Measurements from ENCODE around the gene RBM4. TPM values are rescaled to one million over a fixed set of nuclear protein-coding genes. Genes with fewer than 3 reads are reported as not detected.

RBM4 gene
- total and polyA plus RNA-seq, 4 donors, result 36.9 to 59.2 (median 46.4) TPM

DNA sequence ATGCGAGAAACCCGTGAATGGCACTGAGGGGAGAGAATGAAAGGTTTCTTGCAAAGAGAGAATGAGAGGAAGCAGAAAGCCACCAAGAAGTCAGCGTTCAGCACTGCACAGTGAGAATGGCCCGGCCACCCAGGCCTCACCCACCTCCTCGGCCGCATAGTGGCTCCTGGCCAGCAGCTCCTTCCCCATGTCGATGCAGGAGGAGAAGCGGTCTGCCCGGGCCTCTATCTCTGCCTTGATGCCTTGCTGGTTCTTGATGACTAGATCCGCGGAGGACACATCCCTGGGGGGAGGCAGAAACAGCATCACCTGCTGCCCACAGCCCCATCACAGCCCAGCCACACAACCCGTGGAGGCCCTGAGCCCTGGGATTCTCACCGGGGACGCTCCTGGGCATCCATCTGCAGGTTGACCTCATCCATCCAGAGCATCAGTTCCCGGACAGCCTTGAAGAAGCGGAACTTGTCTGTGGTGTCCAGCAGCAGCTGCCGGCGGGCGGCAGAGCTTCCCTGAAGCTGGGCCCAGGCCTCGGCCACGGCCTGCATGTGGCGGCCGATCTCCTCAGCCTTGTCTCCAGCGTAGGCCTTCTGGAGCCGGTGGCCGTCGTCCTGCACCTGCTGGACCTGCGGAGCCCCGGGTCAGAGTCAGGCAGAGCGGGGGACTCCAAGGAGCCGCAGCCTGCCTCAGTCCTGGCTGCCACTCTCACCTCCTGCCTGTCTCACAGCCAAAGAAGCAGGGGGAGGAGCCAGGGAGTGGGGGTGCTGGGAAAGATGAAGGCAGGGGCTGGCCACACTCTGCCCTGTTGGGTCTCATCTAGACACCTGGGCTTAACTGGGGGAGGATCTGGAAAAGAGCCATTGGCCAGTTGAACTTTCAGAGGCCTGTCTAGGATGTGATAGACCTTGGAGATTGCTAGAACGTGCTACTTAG is 51.4 kb downstream of the RBM4 start:
- no peak for DNase-seq (ENCODE audit: low spot score)
- H3K4me1 ChIP-seq (ENCODE audit: control insufficient read depth in 4 of 4, insufficient read depth in 4 of 4, low read length in 3 of 4), result no peaks in the 10 kb centered on the region
- no peak overlapping the region for H3K4me3 ChIP-seq (ENCODE audit: low read depth in 1 of 3, low read length in 3 of 3)
- TF ChIP-seq RAD21 (IDR thresholded peaks at IDR 0.05), result no peak
- no peak for TF ChIP-seq GABPA (IDR thresholded peaks at IDR 0.05 in 1 of 2, conservative IDR thresholded peaks at IDR 0.05 in 1 of 2)
- no peak for TF ChIP-seq RXRA (IDR thresholded peaks at IDR 0.05)
- TF ChIP-seq, protein P1, sequence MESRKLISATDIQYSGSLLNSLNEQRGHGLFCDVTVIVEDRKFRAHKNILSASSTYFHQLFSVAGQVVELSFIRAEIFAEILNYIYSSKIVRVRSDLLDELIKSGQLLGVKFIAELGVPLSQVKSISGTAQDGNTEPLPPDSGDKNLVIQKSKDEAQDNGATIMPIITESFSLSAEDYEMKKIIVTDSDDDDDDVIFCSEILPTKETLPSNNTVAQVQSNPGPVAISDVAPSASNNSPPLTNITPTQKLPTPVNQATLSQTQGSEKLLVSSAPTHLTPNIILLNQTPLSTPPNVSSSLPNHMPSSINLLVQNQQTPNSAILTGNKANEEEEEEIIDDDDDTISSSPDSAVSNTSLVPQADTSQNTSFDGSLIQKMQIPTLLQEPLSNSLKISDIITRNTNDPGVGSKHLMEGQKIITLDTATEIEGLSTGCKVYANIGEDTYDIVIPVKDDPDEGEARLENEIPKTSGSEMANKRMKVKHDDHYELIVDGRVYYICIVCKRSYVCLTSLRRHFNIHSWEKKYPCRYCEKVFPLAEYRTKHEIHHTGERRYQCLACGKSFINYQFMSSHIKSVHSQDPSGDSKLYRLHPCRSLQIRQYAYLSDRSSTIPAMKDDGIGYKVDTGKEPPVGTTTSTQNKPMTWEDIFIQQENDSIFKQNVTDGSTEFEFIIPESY (IDR thresholded peaks at IDR 0.05), result no peak
- TF ChIP-seq, protein P2, sequence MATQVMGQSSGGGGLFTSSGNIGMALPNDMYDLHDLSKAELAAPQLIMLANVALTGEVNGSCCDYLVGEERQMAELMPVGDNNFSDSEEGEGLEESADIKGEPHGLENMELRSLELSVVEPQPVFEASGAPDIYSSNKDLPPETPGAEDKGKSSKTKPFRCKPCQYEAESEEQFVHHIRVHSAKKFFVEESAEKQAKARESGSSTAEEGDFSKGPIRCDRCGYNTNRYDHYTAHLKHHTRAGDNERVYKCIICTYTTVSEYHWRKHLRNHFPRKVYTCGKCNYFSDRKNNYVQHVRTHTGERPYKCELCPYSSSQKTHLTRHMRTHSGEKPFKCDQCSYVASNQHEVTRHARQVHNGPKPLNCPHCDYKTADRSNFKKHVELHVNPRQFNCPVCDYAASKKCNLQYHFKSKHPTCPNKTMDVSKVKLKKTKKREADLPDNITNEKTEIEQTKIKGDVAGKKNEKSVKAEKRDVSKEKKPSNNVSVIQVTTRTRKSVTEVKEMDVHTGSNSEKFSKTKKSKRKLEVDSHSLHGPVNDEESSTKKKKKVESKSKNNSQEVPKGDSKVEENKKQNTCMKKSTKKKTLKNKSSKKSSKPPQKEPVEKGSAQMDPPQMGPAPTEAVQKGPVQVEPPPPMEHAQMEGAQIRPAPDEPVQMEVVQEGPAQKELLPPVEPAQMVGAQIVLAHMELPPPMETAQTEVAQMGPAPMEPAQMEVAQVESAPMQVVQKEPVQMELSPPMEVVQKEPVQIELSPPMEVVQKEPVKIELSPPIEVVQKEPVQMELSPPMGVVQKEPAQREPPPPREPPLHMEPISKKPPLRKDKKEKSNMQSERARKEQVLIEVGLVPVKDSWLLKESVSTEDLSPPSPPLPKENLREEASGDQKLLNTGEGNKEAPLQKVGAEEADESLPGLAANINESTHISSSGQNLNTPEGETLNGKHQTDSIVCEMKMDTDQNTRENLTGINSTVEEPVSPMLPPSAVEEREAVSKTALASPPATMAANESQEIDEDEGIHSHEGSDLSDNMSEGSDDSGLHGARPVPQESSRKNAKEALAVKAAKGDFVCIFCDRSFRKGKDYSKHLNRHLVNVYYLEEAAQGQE (IDR thresholded peaks at IDR 0.05), result no peak
- TF ChIP-seq EGR1 (IDR thresholded peaks at IDR 0.05; ENCODE audit: low read depth in 2 of 2), result no peak
- TF ChIP-seq FOXA2 (IDR thresholded peaks at IDR 0.05), result no peak
- TF ChIP-seq TAF1 (conservative IDR thresholded peaks at IDR 0.05), result no peak
- TF ChIP-seq, protein P3, sequence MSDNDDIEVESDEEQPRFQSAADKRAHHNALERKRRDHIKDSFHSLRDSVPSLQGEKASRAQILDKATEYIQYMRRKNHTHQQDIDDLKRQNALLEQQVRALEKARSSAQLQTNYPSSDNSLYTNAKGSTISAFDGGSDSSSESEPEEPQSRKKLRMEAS (IDR thresholded peaks at IDR 0.05), result no peak
- TF ChIP-seq, protein P4, sequence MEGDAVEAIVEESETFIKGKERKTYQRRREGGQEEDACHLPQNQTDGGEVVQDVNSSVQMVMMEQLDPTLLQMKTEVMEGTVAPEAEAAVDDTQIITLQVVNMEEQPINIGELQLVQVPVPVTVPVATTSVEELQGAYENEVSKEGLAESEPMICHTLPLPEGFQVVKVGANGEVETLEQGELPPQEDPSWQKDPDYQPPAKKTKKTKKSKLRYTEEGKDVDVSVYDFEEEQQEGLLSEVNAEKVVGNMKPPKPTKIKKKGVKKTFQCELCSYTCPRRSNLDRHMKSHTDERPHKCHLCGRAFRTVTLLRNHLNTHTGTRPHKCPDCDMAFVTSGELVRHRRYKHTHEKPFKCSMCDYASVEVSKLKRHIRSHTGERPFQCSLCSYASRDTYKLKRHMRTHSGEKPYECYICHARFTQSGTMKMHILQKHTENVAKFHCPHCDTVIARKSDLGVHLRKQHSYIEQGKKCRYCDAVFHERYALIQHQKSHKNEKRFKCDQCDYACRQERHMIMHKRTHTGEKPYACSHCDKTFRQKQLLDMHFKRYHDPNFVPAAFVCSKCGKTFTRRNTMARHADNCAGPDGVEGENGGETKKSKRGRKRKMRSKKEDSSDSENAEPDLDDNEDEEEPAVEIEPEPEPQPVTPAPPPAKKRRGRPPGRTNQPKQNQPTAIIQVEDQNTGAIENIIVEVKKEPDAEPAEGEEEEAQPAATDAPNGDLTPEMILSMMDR (IDR thresholded peaks at IDR 0.05; ENCODE audit: low read depth, low read length, missing input control), result no peak
- TF ChIP-seq JUND (IDR thresholded peaks at IDR 0.05), result no peak
- no peak for TF ChIP-seq HNF4G (IDR thresholded peaks at IDR 0.05)
- TF ChIP-seq, protein P5, sequence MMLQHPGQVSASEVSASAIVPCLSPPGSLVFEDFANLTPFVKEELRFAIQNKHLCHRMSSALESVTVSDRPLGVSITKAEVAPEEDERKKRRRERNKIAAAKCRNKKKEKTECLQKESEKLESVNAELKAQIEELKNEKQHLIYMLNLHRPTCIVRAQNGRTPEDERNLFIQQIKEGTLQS (IDR thresholded peaks at IDR 0.05), result no peak
- H3K9ac ChIP-seq (ENCODE audit: low read depth in 1 of 2, low read length in 2 of 2), result no peak overlapping the region
- H3K27ac ChIP-seq (ENCODE audit: low read depth in 1 of 2, low read length in 2 of 2), result no peak overlapping the region
- no peaks in the 10 kb centered on the region for H3K27me3 ChIP-seq (ENCODE audit: control insufficient read depth in 4 of 4, insufficient read depth in 4 of 4, low read length in 3 of 4)
- 94% methylated on average over 32 of the region's 32 CpGs for WGBS
- H3K36me3 ChIP-seq (ENCODE audit: control insufficient read depth in 4 of 4, insufficient read depth in 3 of 4, low read depth in 1 of 4, low read length in 3 of 4), result peaks cover 13 to 79% (median 37%) of the 10 kb centered on the region in 4 donors
- H3K9me3 ChIP-seq (ENCODE audit: control insufficient read depth in 4 of 4, low read length in 3 of 4), result no peaks in the 10 kb centered on the region

All from liver (tissue), 9 donors.